ENCODE measurements around the gene GFI1.

DNA sequence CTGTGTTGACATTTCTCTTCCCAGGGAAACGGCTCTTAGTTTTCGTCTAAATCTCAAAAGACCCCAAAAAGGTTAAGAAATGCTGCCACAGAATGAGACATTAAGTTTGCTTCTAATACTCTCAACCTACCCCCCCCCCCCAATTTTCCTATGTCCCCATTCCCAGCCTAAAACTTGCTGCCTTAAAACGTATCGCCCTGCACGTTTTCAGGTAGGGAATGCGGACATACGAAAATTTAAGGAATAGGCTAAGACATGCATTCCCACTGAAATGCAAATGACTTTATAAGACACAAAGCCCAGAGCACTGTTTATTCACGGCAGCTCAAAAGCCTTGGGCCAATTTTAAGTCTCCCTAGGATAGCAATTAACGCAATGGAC, 45.4 kb downstream of the GFI1 start:
- TF ChIP-seq, protein P1, sequence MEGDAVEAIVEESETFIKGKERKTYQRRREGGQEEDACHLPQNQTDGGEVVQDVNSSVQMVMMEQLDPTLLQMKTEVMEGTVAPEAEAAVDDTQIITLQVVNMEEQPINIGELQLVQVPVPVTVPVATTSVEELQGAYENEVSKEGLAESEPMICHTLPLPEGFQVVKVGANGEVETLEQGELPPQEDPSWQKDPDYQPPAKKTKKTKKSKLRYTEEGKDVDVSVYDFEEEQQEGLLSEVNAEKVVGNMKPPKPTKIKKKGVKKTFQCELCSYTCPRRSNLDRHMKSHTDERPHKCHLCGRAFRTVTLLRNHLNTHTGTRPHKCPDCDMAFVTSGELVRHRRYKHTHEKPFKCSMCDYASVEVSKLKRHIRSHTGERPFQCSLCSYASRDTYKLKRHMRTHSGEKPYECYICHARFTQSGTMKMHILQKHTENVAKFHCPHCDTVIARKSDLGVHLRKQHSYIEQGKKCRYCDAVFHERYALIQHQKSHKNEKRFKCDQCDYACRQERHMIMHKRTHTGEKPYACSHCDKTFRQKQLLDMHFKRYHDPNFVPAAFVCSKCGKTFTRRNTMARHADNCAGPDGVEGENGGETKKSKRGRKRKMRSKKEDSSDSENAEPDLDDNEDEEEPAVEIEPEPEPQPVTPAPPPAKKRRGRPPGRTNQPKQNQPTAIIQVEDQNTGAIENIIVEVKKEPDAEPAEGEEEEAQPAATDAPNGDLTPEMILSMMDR (IDR thresholded peaks at IDR 0.05; ENCODE audit: low read depth, low read length), result no peak
- no peak for TF ChIP-seq EZH2phosphoT487 (IDR thresholded peaks at IDR 0.05; ENCODE audit: low read depth)

Measured in OCI-LY3 (cell line).